Activated T-helper 2 cell treated with anti-CD3 and anti-CD28 coated beads, Interferon-gamma antibody, Interleukin-2, Interleukin-4, amounts not matched to agents 10 μg/mL and 5 μg/mL and 100 μg/mL, durations not matched to agents 14 hours and 24 hours and 36 hours (primary cell): ENCODE data around the gene HTR3A. TPM values are rescaled to one million over a fixed set of nuclear protein-coding genes. Genes with fewer than 3 reads are reported as not detected.

Source experiments
- DNase-seq: peaks from one replicate; pipeline ENCODE4 v3.0.0; 2021; ENCODE audit warnings: low spot score
- H3K27ac Mint-ChIP-seq: one replicate; pipeline ENCODE4 v1.8.0; 2021; ENCODE audit warnings: mixed read lengths
- H3K27me3 Mint-ChIP-seq: one replicate; pipeline ENCODE4 v1.8.0; 2021; ENCODE audit warnings: low read depth, mixed read lengths
- H3K36me3 Mint-ChIP-seq: one replicate; pipeline ENCODE4 v1.8.0; 2021; ENCODE audit warnings: low read depth, mixed read lengths
- H3K4me1 Mint-ChIP-seq: one replicate; pipeline ENCODE4 v1.8.0; 2021; ENCODE audit warnings: low read depth, mixed read lengths
- H3K4me3 Mint-ChIP-seq: one replicate; pipeline ENCODE4 v1.8.0; 2021; ENCODE audit warnings: low read depth, mild to moderate bottlenecking, moderate library complexity, mixed read lengths
- H3K9me3 Mint-ChIP-seq: one replicate; pipeline ENCODE4 v1.8.0; 2021; ENCODE audit warnings: mixed read lengths
- intact Hi-C: fragments of 100-400 bp; cut with micrococcal nuclease; formaldehyde crosslinking; loops from one replicate; pipeline ENCODE4 v1.15.1; 2023
- total RNA-seq: library from RNA; stranded (reverse); gene quantifications from 2 replicates; pipeline ENCODE4 v1.2.3, GENCODE V29; 2022

HTR3A gene
- total RNA-seq, 1 donor from 2014 or later, result not detected

GRCh38 chr11:113952070-113952469 is 22.8 kb upstream of the HTR3A start:
- H3K36me3 Mint-ChIP-seq, result no peaks in the 10 kb centered on the region
- no peaks in the 10 kb centered on the region for H3K9me3 Mint-ChIP-seq
- no peak for DNase-seq
- H3K27me3 Mint-ChIP-seq, result peaks cover 17% of the 10 kb centered on the region
- no peaks in the 10 kb centered on the region for H3K4me1 Mint-ChIP-seq
- H3K27ac Mint-ChIP-seq, result no peak overlapping the region
- H3K4me3 Mint-ChIP-seq, result no peak overlapping the region
- intact Hi-C loops, result no loop called here

DNA sequence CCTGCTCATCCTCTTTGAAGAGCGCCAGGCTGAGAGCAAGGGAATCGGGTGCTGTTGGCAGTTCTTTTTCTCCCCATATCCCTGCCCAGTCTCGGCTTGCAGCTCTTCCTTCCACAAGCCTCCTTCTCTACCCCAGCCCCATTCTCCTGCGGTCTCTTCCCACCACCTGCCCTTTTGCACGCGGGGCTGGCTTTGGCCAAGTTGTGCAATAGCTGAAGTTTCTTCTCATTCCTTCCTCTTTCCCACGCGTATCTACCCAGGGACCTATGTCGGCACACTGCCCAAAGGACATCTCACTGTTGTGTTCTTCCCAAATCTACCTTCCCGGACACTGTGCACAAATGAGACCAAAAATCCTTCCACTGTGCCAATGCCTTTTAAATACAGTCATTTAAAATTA is 22.3 kb upstream of the HTR3A start:
- no peaks in the 10 kb centered on the region for H3K36me3 Mint-ChIP-seq
- no peaks in the 10 kb centered on the region for H3K9me3 Mint-ChIP-seq
- no peaks in the 10 kb centered on the region for H3K4me1 Mint-ChIP-seq
- intact Hi-C loops, result no loop called here
- H3K27ac Mint-ChIP-seq, result no peak overlapping the region
- H3K4me3 Mint-ChIP-seq, result no peak overlapping the region
- H3K27me3 Mint-ChIP-seq, result peaks cover 17% of the 10 kb centered on the region
- no peak for DNase-seq

DNA sequence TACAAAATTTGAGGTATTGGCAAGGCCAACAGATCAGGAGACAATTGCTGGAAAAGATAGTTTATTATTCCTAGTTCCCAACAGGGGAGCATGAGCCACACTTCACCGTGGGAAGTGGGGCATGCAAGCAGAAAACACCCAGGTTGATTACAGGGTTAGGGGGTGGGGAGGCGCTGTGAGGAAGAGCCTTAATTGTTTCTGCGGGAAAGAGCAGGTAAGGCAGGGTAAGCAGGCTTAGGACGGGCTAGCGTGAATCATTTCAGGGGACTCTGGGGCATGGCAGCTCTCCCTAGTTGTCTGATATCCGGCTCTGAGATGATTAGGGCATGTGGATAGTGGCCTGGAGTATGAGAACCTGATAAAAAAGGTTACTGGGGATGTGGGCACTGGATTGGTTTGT is 20.7 kb upstream of the HTR3A start:
- no peak overlapping the region for H3K4me3 Mint-ChIP-seq
- DNase-seq, result no peak
- H3K9me3 Mint-ChIP-seq, result no peaks in the 10 kb centered on the region
- no peaks in the 10 kb centered on the region for H3K36me3 Mint-ChIP-seq
- intact Hi-C loops, result no loop called here
- no peak overlapping the region for H3K27ac Mint-ChIP-seq
- peaks cover 14% of the 10 kb centered on the region for H3K27me3 Mint-ChIP-seq
- no peaks in the 10 kb centered on the region for H3K4me1 Mint-ChIP-seq

DNA sequence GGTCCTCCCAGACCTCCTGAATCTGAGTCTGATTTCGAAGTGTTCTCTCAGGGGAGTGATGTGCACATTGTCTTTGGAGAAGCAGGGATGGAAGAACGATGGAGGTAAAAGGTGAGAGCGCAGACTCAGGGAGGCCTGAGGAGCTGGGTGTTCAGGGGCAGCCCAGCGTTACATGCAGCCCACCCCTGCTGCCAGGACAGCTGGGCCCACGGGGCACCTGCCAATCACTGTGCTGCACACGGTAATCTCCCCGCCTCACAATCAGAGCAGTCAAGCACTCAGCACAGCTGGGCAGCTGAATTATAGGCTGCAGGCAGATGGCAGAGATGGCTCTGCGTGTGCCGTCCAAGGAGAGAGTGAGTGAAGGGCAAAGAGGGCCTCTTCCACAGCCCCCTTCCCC is 17.9 kb upstream of the HTR3A start:
- intact Hi-C loops, result no loop called here
- Mint-ChIP-seq H3K36me3 (no peaks in the 10 kb centered on the region), H3K4me3 (no peak overlapping the region), H3K27ac (no peak overlapping the region), H3K9me3 (no peaks in the 10 kb centered on the region), H3K27me3 (peaks cover 12% of the 10 kb centered on the region), H3K4me1 (no peaks in the 10 kb centered on the region)
- no peak for DNase-seq

- Mint-ChIP-seq H3K4me1 (no peaks in the 10 kb centered on the region), H3K4me3 (no peak overlapping the region), H3K36me3 (no peaks in the 10 kb centered on the region), H3K9me3 (no peaks in the 10 kb centered on the region), H3K27ac (no peak overlapping the region), H3K27me3 (peaks cover 2% of the 10 kb centered on the region)
- no peak for DNase-seq
- intact Hi-C loops, result no loop called here
Measured at GRCh38 chr11:113960702-113961330, 14.1 kb upstream of the HTR3A start.

- intact Hi-C loops, result no loop called here
- Mint-ChIP-seq H3K36me3 (no peaks in the 10 kb centered on the region), H3K4me1 (no peaks in the 10 kb centered on the region), H3K9me3 (no peaks in the 10 kb centered on the region), H3K4me3 (no peak overlapping the region), H3K27ac (no peak overlapping the region), H3K27me3 (no peaks in the 10 kb centered on the region)
- DNase-seq, result no peak
Measured at GRCh38 chr11:113967361-113967760, 7.5 kb upstream of the HTR3A start.

GRCh38 chr11:113971506-113972195 is 3.3 kb upstream of the HTR3A start:
- no peaks in the 10 kb centered on the region for H3K9me3 Mint-ChIP-seq
- H3K27me3 Mint-ChIP-seq, result no peaks in the 10 kb centered on the region
- intact Hi-C loops, result no loop called here
- no peaks in the 10 kb centered on the region for H3K4me1 Mint-ChIP-seq
- no peak overlapping the region for H3K4me3 Mint-ChIP-seq
- no peaks in the 10 kb centered on the region for H3K36me3 Mint-ChIP-seq
- H3K27ac Mint-ChIP-seq, result no peak overlapping the region
- no peak for DNase-seq

GRCh38 chr11:113977071-113977490 is 2.2 kb downstream of the HTR3A start:
- intact Hi-C loops, result no loop called here
- DNase-seq, result no peak
- no peaks in the 10 kb centered on the region for H3K36me3 Mint-ChIP-seq
- no peaks in the 10 kb centered on the region for H3K9me3 Mint-ChIP-seq
- H3K27ac Mint-ChIP-seq, result no peak overlapping the region
- peaks cover 2% of the 10 kb centered on the region for H3K4me1 Mint-ChIP-seq
- no peak overlapping the region for H3K4me3 Mint-ChIP-seq
- H3K27me3 Mint-ChIP-seq, result peaks cover 2% of the 10 kb centered on the region

- Mint-ChIP-seq H3K4me3 (no peak overlapping the region), H3K27ac (no peak overlapping the region), H3K4me1 (peaks cover 2% of the 10 kb centered on the region), H3K9me3 (no peaks in the 10 kb centered on the region), H3K36me3 (no peaks in the 10 kb centered on the region), H3K27me3 (peaks cover 2% of the 10 kb centered on the region)
- no peak for DNase-seq
- intact Hi-C loops, result no loop called here
Measured at GRCh38 chr11:113977701-113978100, 2.8 kb downstream of the HTR3A start.

DNA sequence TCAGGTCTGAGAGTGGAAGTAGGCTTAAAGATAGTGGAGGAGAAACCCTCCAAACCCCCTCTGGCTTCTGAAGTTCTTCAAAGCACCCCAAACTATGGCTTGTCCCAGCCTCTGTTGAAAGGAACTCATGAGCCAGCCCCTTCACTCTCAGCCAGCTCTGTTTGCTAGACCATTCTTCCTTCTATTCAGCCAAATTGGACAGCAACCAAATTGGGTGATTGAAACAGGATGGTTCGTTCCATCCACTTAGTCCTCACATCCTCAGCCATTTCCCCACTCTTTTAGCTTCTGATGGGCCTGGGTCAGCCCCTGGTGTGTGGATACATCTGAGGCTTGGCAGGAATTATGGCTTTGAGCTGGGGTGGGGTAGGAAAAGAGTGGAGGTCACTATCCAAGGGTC is 4.5 kb downstream of the HTR3A start:
- peaks cover 2% of the 10 kb centered on the region for H3K4me1 Mint-ChIP-seq
- DNase-seq, result no peak
- H3K27me3 Mint-ChIP-seq, result peaks cover 2% of the 10 kb centered on the region
- no peaks in the 10 kb centered on the region for H3K36me3 Mint-ChIP-seq
- no peak overlapping the region for H3K4me3 Mint-ChIP-seq
- no peaks in the 10 kb centered on the region for H3K9me3 Mint-ChIP-seq
- no peak overlapping the region for H3K27ac Mint-ChIP-seq
- intact Hi-C loops, result no loop called here

DNA sequence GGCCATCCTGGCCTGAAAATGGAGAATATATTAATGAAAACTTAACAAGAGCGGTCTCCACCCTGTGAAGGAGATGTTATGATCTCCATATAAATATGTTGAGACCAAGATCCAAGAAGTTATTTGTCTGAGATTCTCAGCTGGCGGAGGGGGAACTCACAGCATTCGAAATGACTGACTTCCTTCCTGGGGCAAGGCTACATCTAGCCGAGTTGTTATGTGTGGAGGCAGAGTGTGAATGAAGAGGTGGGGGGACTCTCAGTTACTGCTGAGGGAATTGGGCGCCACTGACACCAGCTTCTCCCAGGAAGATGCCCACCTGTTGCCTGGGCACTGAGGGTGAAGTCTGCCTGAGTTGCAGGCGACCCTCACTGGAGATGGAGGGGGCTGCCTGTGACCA is 5.9 kb downstream of the HTR3A start:
- Mint-ChIP-seq H3K4me3 (no peak overlapping the region), H3K27ac (no peak overlapping the region), H3K4me1 (peaks cover 2% of the 10 kb centered on the region), H3K9me3 (no peaks in the 10 kb centered on the region), H3K27me3 (peaks cover 4% of the 10 kb centered on the region), H3K36me3 (no peaks in the 10 kb centered on the region)
- DNase-seq, result no peak
- intact Hi-C loops, result no loop called here

GRCh38 chr11:113982306-113982705 is 7.4 kb downstream of the HTR3A start:
- no peak overlapping the region for H3K27ac Mint-ChIP-seq

DNA sequence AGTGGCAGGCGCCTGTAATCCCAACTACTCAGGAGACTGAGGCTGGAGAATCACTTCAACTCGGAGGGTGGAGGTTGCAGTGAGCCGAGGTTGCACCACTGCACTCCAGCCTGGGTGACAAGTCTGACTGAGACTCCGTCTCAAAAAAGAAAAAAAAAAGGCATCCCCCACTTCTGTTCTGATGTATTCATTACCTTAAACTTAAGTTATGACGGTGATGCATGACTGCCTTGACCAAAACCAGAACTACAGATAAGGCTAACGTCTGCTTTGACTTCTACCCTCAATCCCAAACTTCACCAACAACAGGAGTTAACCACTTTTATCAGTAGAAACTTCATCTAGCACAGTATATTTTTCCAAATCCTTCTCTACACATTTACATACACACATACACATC is 9.9 kb downstream of the HTR3A start:
- no peaks in the 10 kb centered on the region for H3K36me3 Mint-ChIP-seq
- no peak for DNase-seq
- intact Hi-C loops, result no loop called here
- H3K4me1 Mint-ChIP-seq, result no peaks in the 10 kb centered on the region
- H3K4me3 Mint-ChIP-seq, result no peak overlapping the region
- H3K27me3 Mint-ChIP-seq, result peaks cover 2% of the 10 kb centered on the region
- H3K27ac Mint-ChIP-seq, result no peak overlapping the region
- H3K9me3 Mint-ChIP-seq, result no peaks in the 10 kb centered on the region

More at GRCh38 chr11:113982306-113982705, 7.4 kb downstream of the HTR3A start:
- DNase-seq, result no peak
- intact Hi-C loops, result no loop called here
- Mint-ChIP-seq H3K9me3 (no peaks in the 10 kb centered on the region), H3K4me1 (peaks cover 1% of the 10 kb centered on the region), H3K4me3 (no peak overlapping the region), H3K27me3 (peaks cover 4% of the 10 kb centered on the region), H3K36me3 (no peaks in the 10 kb centered on the region)
